HG02973 (cell line): Measurements from ENCODE around the gene CIDEA.
"Not testable (repeated sequence)": the region's sequence is repeated elsewhere in the genome, so short reads cannot be mapped to it uniquely, and the experiment has no call there.

Source experiments
- ATAC-seq: cut with Tn5 transposase; IDR thresholded peaks from one replicate; pipeline ENCODE4 v1.9.1; 2021; ENCODE audit warnings: moderate library complexity; ENCODE audit not compliant: unreplicated experiment

The CIDEA gene, protein sequence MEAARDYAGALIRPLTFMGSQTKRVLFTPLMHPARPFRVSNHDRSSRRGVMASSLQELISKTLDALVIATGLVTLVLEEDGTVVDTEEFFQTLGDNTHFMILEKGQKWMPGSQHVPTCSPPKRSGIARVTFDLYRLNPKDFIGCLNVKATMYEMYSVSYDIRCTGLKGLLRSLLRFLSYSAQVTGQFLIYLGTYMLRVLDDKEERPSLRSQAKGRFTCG

DNA sequence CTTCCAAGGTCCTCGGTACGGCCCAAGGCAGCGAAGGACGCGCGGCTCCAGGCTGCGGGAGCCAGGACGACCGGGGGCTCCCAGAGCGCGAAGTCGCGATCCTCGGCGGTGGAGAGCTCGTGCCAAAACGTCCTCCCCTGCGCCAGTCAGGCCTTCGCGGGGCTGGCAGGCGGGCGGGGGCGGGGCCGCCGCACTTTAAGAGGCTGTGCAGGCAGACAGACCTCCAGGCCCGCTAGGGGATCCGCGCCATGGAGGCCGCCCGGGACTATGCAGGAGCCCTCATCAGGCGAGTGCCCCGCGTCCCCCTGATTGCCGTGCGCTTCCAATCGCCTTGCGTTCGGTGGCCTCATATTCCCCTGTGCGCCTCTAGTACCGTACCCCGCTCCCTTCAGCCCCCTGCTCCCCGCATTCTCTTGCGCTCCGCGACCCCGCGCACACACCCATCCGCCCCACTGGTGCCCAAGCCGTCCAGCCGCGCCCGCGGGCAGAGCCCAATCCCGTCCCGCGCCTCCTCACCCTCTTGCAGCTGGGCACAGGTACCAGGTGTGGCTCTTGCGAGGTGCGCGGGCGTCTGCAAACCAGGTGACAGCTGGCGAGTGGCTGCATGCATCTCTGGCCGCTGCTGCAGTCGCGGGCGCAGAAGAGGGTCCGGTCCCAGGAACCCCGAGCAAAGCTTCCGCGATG is at the start of gene CIDEA:
CIDEA (plus strand) TSS at position 226 of the 684 bp plus-strand sequence; CDS start at position 249, 23 bp downstream.
- no peak for ATAC-seq

DNA sequence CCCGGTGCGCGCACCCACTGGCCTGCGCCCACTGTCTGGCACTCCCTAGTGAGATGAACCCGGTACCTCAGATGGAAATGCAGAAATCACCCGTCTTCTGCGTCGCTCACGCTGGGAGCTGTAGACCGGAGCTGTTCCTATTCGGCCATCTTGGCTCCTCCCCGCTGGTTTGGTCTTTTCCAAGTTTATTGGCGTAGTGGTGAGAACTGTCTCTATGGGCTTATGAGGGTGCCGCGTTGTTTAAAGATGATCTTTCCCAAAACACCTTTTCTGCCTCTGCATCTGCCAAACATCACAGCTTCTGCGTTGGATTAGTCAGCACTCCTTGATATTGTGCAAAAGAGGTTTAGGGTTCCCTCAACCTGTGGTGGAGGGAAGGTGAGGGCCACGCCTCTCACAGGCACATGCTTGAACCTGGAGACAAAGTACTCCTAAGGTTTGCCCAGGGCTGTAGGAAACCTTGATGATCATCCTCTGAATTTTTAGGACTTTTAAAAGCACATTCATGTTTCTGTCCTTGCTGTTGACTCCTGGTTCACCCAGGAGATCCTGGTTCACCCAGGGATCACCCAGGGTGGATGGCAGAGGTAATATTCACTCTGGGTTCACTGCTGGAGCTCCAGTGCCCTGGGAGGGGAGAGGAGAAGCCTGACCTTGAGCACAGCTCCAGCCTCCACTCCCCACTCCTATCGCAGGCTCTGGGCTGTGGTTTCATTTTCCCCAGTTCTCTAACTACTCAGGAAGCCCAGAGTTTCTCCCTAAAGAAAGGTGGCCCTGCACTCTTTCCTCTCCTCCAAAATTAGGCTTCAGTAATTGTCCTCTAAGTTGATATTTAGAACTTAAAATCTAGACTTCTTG is 45.6 kb upstream of the CIDEA start:
- not testable (repeated sequence) for ATAC-seq

DNA sequence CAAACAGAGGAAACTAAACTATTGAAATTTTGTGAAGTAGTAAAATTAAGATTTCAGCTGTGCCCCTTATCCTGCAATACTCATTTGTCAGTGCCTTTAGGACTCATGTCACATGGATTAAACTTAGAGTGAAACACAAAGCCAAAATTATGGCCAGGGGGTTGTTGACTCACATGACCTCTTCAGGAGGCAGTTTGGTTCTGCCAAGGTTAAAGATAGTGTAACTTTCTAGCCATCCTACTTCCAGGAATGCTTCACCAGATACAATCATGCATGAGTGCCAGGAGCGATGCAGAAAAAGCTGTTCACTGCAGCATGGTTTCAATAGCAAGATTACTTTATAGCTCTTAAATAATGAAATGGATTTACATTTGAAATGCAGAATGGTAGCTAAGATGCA is 41.9 kb upstream of the CIDEA start:
- ATAC-seq: not testable (repeated sequence)

DNA sequence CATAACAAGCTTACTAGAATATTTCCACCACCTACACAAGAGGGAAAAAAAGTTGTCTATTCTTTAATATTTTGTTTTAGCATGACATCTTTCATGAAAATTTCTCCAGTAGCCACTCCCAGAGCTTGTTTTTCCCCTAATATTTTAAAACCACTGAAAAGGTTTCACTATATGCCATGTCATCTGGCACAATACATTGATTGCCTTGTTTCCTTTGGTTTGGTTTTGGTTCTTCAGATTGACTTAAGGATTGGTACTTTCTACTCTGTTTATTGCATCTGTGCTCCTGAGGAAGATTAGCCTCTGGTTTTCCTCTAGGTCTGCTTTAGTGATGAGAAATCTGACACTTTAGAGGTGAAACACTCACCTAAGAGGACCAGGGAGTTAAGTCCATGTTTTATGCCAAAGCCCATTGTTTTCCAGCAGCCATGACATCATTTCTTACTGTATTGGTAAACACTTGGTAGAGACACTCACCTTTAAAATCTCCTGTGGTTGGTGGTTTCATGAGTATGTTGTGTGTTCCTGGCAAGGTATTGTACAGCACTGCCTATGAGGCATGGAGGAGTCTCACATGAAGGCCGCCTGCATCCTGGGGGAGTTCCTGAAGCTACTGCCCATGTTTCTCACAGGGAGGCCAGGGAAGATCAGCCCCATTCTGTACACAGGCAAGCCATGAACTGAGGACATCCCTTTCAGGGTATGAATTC is 39.7 kb upstream of the CIDEA start:
- ATAC-seq: not testable (repeated sequence)

DNA sequence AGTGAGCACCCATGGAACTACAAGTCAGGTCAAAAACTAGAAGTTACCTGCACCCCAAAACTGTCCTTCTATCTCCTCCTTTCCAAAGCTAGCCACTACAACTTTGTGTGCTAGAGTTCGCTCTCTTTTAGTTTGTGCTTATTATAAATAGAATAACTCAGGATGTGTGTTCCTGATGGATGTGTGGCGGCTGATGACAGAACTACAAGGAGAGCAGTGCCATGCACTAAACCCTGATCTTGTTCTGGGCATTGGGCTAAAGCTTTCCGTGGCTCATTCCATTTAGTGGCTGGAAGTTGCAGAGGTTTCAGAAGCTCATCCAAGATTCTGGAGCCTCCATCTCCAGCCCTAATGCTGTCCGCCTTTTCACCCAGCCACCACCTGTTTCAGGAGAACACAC is 37.7 kb upstream of the CIDEA start:
- not testable (repeated sequence) for ATAC-seq

DNA sequence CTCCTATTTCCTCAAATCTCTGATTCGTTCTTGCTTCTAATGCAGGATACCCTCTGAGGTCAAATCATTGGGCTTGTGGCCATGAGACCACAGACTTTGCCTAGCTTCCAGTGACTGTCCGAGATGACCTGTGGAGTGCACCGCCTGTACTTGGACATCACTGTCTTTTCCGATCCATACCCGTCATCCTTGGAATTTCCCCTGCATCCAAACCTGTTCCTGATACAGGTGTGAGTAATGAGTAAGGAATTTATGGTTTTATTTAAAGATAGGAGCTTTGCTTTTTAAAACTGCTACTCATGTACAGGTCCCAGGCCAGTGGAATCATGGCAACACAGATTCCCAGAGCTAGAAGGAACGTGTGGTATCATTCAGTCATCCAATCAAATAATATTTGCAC is 35.6 kb upstream of the CIDEA start:
- not testable (repeated sequence) for ATAC-seq

DNA sequence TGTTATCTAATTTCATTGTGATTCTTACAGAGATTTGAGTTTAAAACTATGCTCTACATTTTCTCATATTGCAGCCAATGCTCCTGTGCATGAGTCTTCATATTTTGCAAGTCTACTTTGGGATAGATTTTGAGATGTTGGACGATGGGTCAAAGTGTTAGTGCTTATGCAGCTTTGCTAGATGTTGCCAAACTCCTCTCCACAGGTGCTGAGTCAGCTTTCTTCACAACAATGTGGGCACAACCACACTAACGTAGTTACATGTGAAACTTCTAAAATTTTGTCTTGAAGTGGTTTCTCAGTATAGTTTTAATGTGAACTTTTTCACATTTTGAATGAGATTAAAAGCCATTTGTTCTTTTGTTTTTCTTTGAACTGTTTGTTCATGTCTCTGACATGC is 32.1 kb upstream of the CIDEA start:
- ATAC-seq: not testable (repeated sequence)

DNA sequence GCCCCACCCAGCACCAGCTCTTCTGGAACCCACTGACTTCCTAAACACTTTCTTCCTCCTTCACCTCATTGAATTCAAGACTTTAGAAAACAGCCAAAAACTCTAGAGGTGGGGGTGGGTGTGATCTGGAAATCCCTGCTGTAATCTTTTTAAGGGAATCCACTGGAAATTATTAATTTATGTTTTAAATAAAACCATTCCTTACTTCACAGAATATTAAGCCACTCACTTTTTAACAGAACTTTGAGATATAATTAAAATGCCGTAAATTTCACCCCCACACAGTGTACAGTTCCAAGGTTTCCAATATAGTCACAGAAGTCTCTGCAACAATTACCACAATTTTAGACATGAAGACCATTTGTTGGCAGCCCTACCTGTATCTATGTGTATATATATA is 30.8 kb upstream of the CIDEA start:
- ATAC-seq: not testable (repeated sequence)

DNA sequence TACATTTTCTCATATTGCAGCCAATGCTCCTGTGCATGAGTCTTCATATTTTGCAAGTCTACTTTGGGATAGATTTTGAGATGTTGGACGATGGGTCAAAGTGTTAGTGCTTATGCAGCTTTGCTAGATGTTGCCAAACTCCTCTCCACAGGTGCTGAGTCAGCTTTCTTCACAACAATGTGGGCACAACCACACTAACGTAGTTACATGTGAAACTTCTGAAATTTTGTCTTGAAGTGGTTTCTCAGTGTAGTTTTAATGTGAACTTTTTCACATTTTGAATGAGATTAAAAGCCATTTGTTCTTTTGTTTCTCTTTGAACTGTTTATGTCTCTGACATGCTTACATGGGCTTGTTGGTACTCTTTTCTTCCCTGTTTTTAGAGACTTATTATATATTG is 27.4 kb upstream of the CIDEA start:
- not testable (repeated sequence) for ATAC-seq

DNA sequence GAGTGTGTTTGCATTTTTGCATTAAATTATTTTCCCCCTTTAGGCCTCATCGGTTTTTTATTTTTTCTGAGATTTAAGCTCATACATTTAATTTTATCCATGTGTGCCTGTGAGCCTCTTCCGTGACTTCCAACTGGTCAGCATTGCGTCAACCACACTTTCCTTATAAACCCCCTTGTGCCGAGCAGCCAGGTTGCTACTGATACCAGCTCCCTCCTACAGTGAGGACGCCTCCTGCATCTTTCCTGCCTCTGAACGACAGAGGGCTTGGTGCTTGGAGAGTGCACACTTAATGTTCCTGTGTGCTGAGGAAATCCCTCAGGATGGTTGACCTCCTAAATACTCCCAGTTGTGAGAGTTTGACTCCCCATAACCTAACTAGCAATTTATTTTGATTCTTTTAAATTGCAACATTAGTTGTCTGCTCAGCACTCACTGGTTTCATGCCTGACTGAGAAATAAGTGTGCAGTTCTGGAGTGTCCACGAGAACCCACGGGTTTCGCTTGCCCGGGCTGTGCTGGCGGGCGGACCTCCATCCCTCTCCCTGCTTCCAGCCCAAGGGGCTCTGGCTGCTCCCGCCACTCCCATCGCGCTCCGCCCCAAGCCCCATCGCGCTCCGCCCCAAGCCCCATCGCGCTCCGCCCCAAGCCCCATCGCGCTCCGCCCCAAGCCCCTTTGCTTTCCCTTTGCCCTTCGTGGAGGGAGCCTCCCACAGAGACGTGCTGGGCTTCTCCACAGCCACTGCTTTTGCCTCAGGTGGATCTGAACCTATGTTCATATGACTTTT is 26.6 kb upstream of the CIDEA start:
- not testable (repeated sequence) for ATAC-seq

DNA sequence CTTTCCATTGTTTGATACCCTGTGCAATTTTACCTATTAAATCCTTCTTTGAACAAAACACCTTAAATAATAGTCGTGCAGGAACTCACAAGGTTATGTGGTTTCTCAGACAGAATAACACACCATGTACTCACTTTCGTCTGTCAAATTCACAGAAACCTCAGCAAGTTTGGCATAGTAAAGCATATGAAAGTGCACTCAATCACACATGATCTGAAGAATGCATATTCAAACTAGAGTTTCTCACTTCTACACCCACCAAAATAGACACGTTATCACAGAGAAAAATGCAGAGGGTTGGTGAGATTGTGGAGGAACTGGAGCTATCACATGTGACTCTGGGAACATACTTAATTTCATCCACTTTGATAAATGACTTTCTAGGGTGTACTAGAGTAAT is 25.9 kb upstream of the CIDEA start:
- ATAC-seq: not testable (repeated sequence)

DNA sequence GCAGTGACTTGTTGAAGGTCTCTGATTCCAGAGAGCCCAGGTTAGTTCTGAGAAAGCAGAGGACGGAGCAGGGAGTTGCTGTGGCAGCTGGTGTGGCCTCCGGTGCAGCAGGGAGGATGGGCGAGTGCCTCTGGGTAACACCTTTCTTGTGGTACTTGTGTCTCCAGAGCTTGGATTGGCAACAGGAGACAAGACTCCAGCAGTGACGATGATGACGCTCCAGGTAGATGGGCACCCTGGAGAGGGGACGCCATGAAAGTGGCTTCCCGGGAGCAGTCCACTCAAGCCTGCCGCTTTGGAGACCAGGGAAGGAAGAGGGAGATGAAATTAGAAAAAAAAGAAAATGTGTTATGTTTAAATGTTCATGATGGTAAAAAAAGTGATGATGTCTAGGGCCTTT is 23.6 kb upstream of the CIDEA start:
- not testable (repeated sequence) for ATAC-seq

DNA sequence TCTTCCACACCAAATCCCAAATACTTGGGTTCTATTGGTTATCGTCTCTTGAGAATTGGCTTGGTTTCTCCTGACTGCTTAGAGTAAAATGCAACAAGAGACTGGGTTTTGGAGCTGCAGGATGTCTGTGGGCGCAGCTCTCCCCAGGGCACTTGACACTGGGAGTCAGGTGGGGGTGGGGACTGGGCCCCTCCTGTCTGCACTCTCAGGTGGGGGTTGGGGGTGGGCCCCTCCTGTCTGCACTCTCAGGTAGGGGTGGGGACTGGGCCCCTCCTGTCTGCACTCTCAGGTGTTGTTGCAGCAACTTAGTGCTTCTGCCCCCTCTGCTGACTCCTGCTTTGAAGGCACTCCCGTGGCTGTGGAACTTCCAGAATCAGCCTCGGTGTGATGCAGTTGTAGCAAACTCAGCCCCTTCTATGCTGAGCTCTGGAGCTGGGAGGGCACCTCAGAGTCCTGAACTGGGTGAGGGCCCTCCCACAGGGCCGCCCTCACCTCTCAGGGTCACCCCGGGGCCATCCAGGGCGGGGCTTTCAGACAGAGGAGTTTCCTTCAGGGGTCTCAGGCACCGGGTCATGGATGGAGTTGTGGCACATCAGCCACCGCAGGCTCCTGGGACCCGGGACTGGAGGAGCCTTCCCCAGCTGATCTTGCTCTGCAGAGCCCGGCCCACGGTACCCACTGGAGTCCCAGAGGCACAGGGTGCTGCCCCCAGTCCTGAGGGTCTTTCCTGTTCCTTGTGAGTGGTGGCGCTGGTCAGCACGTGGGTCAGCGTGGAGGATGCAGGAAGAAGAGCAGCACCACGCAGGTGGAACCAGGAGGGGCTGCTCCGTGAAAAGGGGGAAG is 22.9 kb upstream of the CIDEA start:
- no peak for ATAC-seq

DNA sequence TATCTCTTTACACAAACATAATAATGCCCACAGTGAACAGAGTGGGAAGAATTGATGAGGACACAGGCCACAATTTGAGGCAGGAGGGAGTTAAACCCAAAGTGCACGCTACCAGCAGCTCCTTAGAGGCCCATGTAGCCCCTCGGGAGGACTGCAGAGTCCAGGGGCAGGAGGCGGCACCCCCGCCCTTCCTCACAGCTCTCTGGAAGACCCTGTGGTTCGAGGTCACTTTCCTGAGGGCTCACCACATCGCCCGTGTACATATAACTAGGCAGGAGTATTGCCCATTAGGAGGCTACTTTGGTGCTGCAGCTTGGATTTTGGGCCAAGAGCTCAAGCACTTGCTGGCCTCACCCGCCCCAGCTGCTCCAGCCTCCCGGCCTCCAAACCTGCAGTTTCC is 22.2 kb upstream of the CIDEA start:
- ATAC-seq: no peak

DNA sequence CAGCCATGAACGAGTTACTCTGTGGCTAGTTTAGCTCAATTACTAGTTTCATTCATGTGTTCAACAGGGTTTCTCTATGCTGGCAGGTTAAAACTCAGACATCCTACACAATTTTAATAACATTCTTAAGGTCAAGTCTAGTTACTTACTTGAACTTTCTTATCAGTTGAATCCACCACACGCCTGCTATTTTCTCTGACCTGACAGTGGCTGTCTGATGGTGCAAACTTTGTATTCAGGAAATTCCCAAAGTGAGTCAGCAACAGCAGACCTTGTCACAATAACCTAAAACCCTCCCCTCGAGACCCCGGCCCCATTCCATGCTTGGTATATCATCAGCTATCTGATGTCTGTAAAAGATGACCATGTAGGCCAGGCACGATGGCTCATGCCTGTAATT is 20.8 kb upstream of the CIDEA start:
- no peak for ATAC-seq

DNA sequence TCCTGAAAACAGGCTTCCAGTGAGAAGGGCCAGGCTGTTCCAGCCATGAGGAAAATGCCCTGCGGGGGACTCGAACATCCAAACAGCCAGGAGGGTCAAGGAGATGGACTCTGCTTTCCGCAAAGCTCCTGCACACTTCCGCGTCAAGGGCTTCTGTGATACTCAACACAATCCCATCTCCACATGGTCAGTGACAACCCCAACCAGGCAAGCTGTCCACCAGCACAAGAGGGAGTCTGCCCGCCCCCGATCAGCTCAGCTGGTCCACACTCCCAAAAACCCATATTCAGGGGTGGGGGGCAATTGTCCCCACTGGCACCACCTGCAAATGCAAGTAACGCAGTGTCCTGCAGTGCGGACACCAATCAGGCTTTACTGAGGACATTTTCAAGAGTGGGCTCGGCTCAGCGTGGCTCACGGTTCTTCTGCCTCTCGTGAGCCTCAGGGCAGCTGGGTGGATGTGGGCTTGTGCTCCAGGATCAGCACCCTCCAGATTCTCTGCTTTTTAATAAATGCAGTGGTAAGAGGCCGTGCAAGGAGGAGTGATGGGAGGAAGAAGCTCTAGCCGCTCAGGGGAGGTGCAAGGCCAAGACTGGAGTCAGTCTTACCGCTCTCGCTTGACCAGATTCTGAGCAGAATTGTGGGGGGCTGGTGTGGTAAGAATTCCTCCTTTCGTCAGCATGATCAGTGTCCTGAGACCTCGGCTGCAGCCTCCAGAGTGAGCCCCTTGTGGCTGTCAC is 19.5 kb upstream of the CIDEA start:
- no peak for ATAC-seq

DNA sequence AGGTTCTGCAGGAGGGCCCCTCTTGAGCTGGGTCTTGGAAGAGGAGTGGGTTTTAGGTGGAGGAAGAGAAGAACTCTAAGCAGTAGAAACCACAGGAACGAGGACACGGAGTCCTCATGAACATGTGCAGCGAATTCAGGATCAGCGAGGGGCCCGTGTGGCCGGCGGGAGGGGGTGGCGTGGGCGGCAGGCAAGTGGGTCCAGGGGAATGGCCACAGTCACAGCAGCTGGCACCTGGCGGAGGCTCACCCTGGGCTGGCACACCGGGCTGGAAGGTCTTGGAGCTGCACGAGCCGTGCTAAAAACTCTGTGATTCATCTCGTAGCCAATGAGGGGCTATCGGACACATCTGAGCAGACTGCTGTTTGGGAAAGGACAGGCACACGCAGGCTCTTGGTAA is 18.0 kb upstream of the CIDEA start:
- no peak for ATAC-seq

DNA sequence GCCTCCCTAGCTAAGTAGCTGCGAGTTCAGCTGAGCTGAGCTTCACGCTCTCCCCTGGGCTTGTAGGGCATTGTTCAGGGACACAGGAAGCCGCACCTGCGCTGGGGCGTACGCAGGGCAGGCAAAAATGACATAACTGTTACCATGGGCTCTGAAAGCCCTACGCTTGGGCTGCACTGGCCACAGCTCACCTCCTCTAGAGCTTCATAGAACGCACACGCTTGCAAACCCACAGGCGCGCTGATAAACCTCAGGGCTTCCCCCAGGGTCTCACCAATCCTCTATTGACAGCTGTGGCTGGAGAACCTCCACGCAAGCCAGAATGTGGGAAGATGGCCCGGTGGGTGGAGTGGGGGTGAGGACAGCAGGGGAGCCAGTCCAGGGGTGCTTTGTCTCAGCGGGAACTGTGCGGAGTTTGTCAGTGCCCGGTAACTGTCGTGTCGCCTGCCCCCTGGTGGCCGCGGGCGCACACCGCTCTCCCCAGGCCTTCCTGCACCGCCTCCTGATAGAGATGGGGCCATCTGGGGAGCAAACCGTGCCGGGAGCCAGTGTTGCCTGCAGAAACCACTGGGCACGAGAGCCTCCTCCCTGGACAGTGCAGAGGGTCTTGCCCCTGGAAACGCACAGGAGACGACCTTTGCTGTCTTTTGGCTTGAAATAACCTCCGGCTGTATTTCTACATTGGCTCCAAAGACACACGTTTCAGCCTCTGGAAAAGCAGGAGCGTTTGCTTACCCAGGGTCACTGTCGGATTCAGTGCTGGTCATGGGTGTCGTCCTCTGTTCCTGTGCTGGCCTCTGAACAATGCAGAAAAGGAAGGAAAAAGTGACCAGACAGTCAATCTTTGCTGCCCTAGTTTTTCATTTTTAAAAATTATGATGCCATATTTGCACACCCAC is 17.0 kb upstream of the CIDEA start:
- peak; percentile 87 for ATAC-seq
